ENCODE data around the gene RAB11FIP4.

DNA sequence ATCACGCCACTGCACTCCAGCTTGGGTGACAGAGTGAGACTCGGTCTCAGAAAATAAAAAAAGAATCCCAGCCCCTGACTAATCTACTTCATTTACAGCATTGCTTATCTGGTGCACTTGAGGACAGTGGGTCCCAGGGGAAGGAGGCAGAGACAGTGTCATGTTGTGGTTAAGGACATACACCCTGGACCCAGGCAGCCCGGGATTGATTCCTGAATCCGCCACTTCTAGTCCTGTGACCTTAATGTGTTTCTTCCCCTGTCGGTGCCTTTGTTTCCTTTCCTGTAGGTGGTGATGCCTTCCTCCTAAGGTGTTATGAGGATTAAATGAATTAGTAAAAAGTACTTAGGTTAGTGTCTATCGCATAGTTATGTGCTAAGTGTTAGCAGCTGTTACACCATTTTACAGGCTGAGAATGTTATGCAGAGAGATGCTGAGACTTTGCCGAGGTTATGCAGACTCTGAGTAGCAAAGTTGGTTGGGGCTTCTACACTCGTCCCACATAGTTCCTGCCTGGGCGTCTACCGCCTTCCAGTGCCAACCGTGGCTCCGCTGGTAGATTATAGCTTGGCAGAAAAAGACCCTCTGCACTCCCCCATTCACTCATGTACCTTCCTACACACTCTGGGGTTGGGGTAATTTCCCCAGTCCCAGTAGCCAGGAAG is 74.8 kb downstream of the RAB11FIP4 start:
- TF ChIP-seq POLR2AphosphoS5 (IDR thresholded peaks at IDR 0.05) (no peak), POLR2A (IDR thresholded peaks at IDR 0.05) (no peak)
- TF ChIP-seq, protein P1, sequence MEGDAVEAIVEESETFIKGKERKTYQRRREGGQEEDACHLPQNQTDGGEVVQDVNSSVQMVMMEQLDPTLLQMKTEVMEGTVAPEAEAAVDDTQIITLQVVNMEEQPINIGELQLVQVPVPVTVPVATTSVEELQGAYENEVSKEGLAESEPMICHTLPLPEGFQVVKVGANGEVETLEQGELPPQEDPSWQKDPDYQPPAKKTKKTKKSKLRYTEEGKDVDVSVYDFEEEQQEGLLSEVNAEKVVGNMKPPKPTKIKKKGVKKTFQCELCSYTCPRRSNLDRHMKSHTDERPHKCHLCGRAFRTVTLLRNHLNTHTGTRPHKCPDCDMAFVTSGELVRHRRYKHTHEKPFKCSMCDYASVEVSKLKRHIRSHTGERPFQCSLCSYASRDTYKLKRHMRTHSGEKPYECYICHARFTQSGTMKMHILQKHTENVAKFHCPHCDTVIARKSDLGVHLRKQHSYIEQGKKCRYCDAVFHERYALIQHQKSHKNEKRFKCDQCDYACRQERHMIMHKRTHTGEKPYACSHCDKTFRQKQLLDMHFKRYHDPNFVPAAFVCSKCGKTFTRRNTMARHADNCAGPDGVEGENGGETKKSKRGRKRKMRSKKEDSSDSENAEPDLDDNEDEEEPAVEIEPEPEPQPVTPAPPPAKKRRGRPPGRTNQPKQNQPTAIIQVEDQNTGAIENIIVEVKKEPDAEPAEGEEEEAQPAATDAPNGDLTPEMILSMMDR (IDR thresholded peaks at IDR 0.05) = no peak

Measured in prostate gland (tissue), 2 donors.